Upper lobe of left lung (tissue), 6 donors: Measurements from ENCODE around the gene ACTG1. TPM values are rescaled to one million over a fixed set of nuclear protein-coding genes. Genes with fewer than 3 reads are reported as not detected.

Experiments
- ATAC-seq, 2 donors: fragments of 200-7000 bp; cut with Tn5 transposase; one replicate each; pipeline ENCODE4 v1.9.1; 2022; ENCODE audit warnings: mild to moderate bottlenecking in 2 of 2, moderate library complexity in 2 of 2; ENCODE audit not compliant: low FRiP score in 2 of 2
- DNase-seq, 2 donors: peaks; one replicate each; pipeline ENCODE4 v3.0.0-alpha.2; 2019 to 2020
- H3K27ac ChIP-seq, 4 donors: fragments of 200-600 bp; sonication (generic); one replicate each; pipeline ENCODE4 v1.5.1; 2016 to 2019
- H3K27me3 ChIP-seq, 4 donors: fragments of 200-600 bp; sonication (generic); one replicate each; pipeline ENCODE4 v1.5.1; 2017 to 2019
- H3K36me3 ChIP-seq, 4 donors: fragments of 200-600 bp; sonication (generic); one replicate each; pipeline ENCODE4 v1.5.1; 2016 to 2019
- H3K4me1 ChIP-seq, 4 donors: fragments of 200-600 bp; sonication (generic); one replicate each; pipeline ENCODE4 v1.5.1; 2018 to 2019
- H3K4me3 ChIP-seq, 4 donors: fragments of 200-600 bp; sonication (generic); one replicate each; pipeline ENCODE4 v1.5.1; 2017 to 2019; ENCODE audit warnings: mild to moderate bottlenecking in 2 of 4, moderate library complexity in 1 of 4
- H3K9me3 ChIP-seq, 4 donors: fragments of 200-600 bp; sonication (generic); one replicate each; pipeline ENCODE4 v1.5.1; 2018 to 2019
- EP300 ChIP-seq, 4 donors: sonication (generic); formaldehyde crosslinking; IDR thresholded peaks; one replicate each; pipeline ENCODE4 v1.5.1; 2017; ENCODE audit warnings: antibody characterized with exemption in 4 of 4, control low read depth in 2 of 4
- POLR2A ChIP-seq, 4 donors: fragments of 450-650 bp; IDR thresholded peaks; one replicate each; pipeline ENCODE4 v1.5.1; 2016 to 2017; ENCODE audit warnings: antibody characterized with exemption in 4 of 4, mild to moderate bottlenecking in 2 of 4
- POLR2AphosphoS5 ChIP-seq, 2 donors: sonication (generic); formaldehyde crosslinking; IDR thresholded peaks; one replicate each; pipeline ENCODE4 v1.5.1; 2017; ENCODE audit warnings: antibody characterized with exemption in 2 of 2
- WGBS, 2 donors: methylation state at CpG; one replicate each; pipeline ENCODE4 v1.1.5; 2017 to 2018; 5-methylcytosine and 5-hydroxymethylcytosine counted together
- total RNA-seq, 6 donors: library from RNA; depleted of rRNA in 4 of 6; stranded (reverse); fragments of >200 nt in 4 of 6; gene quantifications; one replicate each; pipeline versions ENCODE4 v1.1.0 to v1.2.1, GENCODE V29; 2016 to 2021
- TF ChIP-seq, protein P1 (sequence below), 6 experiments: fragments of 450-650 bp in 4 of 6; fragments of 200-600 bp in 2 of 6; sonication (generic) in 2 of 6; IDR thresholded peaks; one replicate each; pipeline ENCODE4 v1.5.1; 2016 to 2019; ENCODE audit warnings: antibody characterized with exemption in 6 of 6
- donor health status: DM: no; HTN: no; CAD: no; lungs with moderate emphysema.
- donor health status: DM: no; HTN: yes; CAD: no; lungs with severe emphysema.

Gene ACTG1
- total RNA-seq, 6 donors from 2014 or later = 902 to 3,864 (median 2,097) TPM

- ATAC-seq (peak; percentile 9 to 33), DNase-seq (peak in 1 of 2 donors; percentile 86)
- peaks cover 0 to 7% (median 7%) of the 10 kb centered on the region in 4 donors for H3K4me1 ChIP-seq
- WGBS, 2 donors = 80 to 87% methylated on average over 42 to 57 of the region's 64 CpGs
- no peaks in the 10 kb centered on the region for H3K36me3 ChIP-seq
- peak overlapping the region in 1 of 4 donors; percentile 13 for H3K4me3 ChIP-seq
- no peaks in the 10 kb centered on the region for H3K9me3 ChIP-seq
- TF ChIP-seq POLR2AphosphoS5 (IDR thresholded peaks at IDR 0.05) = no peak
- no peak for TF ChIP-seq POLR2A (IDR thresholded peaks at IDR 0.05)
- TF ChIP-seq EP300 (IDR thresholded peaks at IDR 0.05) = no peak
- TF ChIP-seq, protein P1, sequence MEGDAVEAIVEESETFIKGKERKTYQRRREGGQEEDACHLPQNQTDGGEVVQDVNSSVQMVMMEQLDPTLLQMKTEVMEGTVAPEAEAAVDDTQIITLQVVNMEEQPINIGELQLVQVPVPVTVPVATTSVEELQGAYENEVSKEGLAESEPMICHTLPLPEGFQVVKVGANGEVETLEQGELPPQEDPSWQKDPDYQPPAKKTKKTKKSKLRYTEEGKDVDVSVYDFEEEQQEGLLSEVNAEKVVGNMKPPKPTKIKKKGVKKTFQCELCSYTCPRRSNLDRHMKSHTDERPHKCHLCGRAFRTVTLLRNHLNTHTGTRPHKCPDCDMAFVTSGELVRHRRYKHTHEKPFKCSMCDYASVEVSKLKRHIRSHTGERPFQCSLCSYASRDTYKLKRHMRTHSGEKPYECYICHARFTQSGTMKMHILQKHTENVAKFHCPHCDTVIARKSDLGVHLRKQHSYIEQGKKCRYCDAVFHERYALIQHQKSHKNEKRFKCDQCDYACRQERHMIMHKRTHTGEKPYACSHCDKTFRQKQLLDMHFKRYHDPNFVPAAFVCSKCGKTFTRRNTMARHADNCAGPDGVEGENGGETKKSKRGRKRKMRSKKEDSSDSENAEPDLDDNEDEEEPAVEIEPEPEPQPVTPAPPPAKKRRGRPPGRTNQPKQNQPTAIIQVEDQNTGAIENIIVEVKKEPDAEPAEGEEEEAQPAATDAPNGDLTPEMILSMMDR (IDR thresholded peaks at IDR 0.05) = no peak
- H3K27me3 ChIP-seq = no peaks in the 10 kb centered on the region
- H3K27ac ChIP-seq = no peak overlapping the region
Observed at GRCh38 chr17:81498953-81499600, 13.5 kb downstream of the ACTG1 start.

GRCh38 chr17:81494626-81495377 lies 17.8 kb downstream of the ACTG1 start:
- peaks cover 0 to 9% (median 7%) of the 10 kb centered on the region in 4 donors for H3K4me1 ChIP-seq
- TF ChIP-seq POLR2AphosphoS5 (IDR thresholded peaks at IDR 0.05) = no peak
- TF ChIP-seq, protein P1 (IDR thresholded peaks at IDR 0.05) = no peak
- no peak for TF ChIP-seq EP300 (IDR thresholded peaks at IDR 0.05)
- no peak for TF ChIP-seq POLR2A (IDR thresholded peaks at IDR 0.05)
- DNase-seq = no peak
- no peak for ATAC-seq
- H3K9me3 ChIP-seq = no peaks in the 10 kb centered on the region
- H3K27me3 ChIP-seq = no peaks in the 10 kb centered on the region
- WGBS, 2 donors = 54 to 58% methylated on average over 8 of the region's 8 CpGs
- no peak overlapping the region for H3K4me3 ChIP-seq
- no peaks in the 10 kb centered on the region for H3K36me3 ChIP-seq
- H3K27ac ChIP-seq = no peak overlapping the region

- Histone ChIP-seq H3K4me3 (no peak overlapping the region), H3K27me3 (no peaks in the 10 kb centered on the region), H3K9me3 (no peaks in the 10 kb centered on the region), H3K4me1 (peaks cover 2 to 15% (median 7%) of the 10 kb centered on the region in 4 donors), H3K27ac (no peak overlapping the region), H3K36me3 (no peaks in the 10 kb centered on the region)
- 79 to 83% methylated on average over 11 to 16 of the region's 16 CpGs for WGBS, 2 donors
- ATAC-seq (no peak), DNase-seq (peak in 1 of 2 donors; percentile 58)
- TF ChIP-seq POLR2AphosphoS5 (IDR thresholded peaks at IDR 0.05) (no peak), POLR2A (IDR thresholded peaks at IDR 0.05) (no peak), EP300 (IDR thresholded peaks at IDR 0.05) (no peak)
- TF ChIP-seq, protein P1 (IDR thresholded peaks at IDR 0.05) = no peak
Observed at GRCh38 chr17:81493198-81494038, 19.2 kb downstream of the ACTG1 start.

GRCh38 chr17:81492706-81493105 lies 19.9 kb downstream of the ACTG1 start:
- Histone ChIP-seq H3K9me3 (no peaks in the 10 kb centered on the region), H3K36me3 (no peaks in the 10 kb centered on the region), H3K27me3 (no peaks in the 10 kb centered on the region), H3K4me1 (peaks cover 8 to 22% (median 10%) of the 10 kb centered on the region in 4 donors), H3K4me3 (no peak overlapping the region), H3K27ac (no peak overlapping the region)
- ATAC-seq (no peak), DNase-seq (no peak)
- 72% methylated on average over 9 of the region's 9 CpGs for WGBS, 2 donors
- no peak for TF ChIP-seq POLR2A (IDR thresholded peaks at IDR 0.05)
- TF ChIP-seq EP300 (IDR thresholded peaks at IDR 0.05) = no peak
- TF ChIP-seq POLR2AphosphoS5 (IDR thresholded peaks at IDR 0.05) = no peak
- TF ChIP-seq, protein P1 (IDR thresholded peaks at IDR 0.05) = no peak
